Renal cortex interstitium (tissue), 11 donors: ENCODE measurements around the gene NEK6. TPM values are rescaled to one million over a fixed set of nuclear protein-coding genes. Genes with fewer than 3 reads are reported as not detected.

Experiments used
- DNase-seq, 11 donors: peaks; one replicate each; pipeline ENCODE4 v3.0.0-alpha.2; 2013; ENCODE audit warnings: low read depth in 9 of 11, low spot score in 4 of 11; ENCODE audit errors: extremely low read depth in 1 of 11
- polyA plus RNA-seq, 3 donors: library from polyadenylated mRNA; unstranded; fragments of 120-200 nt; gene quantifications; one replicate each; pipeline ENCODE4 v1.2.1, GENCODE V29; 2013; ENCODE audit not compliant: insufficient read length in 3 of 3

Gene NEK6
- polyA plus RNA-seq, 3 donors = 28.1 to 34.1 (median 28.5) TPM

- no peak for DNase-seq
These were observed 11.8 kb downstream of the NEK6 start for GRCh38 chr9:124269556-124269955.

GRCh38 chr9:124270504-124271335 lies 13.0 kb downstream of the NEK6 start:
- no peak for DNase-seq

- DNase-seq = no peak
These were observed 13.9 kb downstream of the NEK6 start for GRCh38 chr9:124271660-124272059.

GRCh38 chr9:124272118-124272517 lies 14.4 kb downstream of the NEK6 start:
- DNase-seq = no peak

- no peak for DNase-seq
These were observed 15.2 kb downstream of the NEK6 start for GRCh38 chr9:124272979-124273378.

- no peak for DNase-seq
These were observed 15.8 kb downstream of the NEK6 start for GRCh38 chr9:124273427-124274160.

- DNase-seq = no peak
These were observed 16.5 kb downstream of the NEK6 start for GRCh38 chr9:124274226-124274625.

GRCh38 chr9:124274738-124275137 lies 17.0 kb downstream of the NEK6 start:
- DNase-seq = no peak

GRCh38 chr9:124277420-124277819 lies 19.7 kb downstream of the NEK6 start:
- no peak for DNase-seq

- DNase-seq = no peak
These were observed 20.3 kb downstream of the NEK6 start for GRCh38 chr9:124278054-124278540.

- DNase-seq = no peak
These were observed 21.9 kb downstream of the NEK6 start for GRCh38 chr9:124279531-124280175.

GRCh38 chr9:124280176-124280691 lies 22.5 kb downstream of the NEK6 start:
- DNase-seq = peak in 4 of 11 donors; percentile 63 to 83 (median 76)

GRCh38 chr9:124281931-124282371 lies 24.2 kb downstream of the NEK6 start:
- DNase-seq = no peak

- DNase-seq = no peak
These were observed 24.9 kb downstream of the NEK6 start for GRCh38 chr9:124282442-124283227.

- no peak for DNase-seq
These were observed 25.6 kb downstream of the NEK6 start for GRCh38 chr9:124283228-124283814.

GRCh38 chr9:124284237-124284831 lies 26.6 kb downstream of the NEK6 start:
- no peak for DNase-seq

- DNase-seq = no peak
These were observed 27.2 kb downstream of the NEK6 start for GRCh38 chr9:124284940-124285441.

- no peak for DNase-seq
These were observed 27.7 kb downstream of the NEK6 start for GRCh38 chr9:124285490-124285889.
